Ovary (tissue), 9 donors: ENCODE results near the gene KRT83. TPM values are rescaled to one million over a fixed set of nuclear protein-coding genes. Genes with fewer than 3 reads are reported as not detected.

Source experiments
- DNase-seq, 5 donors: peaks; one replicate each; pipeline ENCODE4 v3.0.0-alpha.2; 2019 to 2020
- H3K27ac ChIP-seq, 2 donors: fragments of 200-600 bp; one replicate each; pipeline versions ENCODE4 v1.5.1 to v1.8.0; 2019 to 2022
- H3K27me3 ChIP-seq: fragments of 200-600 bp; one replicate; pipeline ENCODE4 v1.8.0; 2022
- H3K36me3 ChIP-seq: fragments of 200-600 bp; sonication (generic); one replicate; pipeline ENCODE4 v1.5.1; 2019
- H3K4me1 ChIP-seq: one replicate; pipeline ENCODE4 v1.8.1; 2013; ENCODE audit warnings: mild to moderate bottlenecking, moderate library complexity; ENCODE audit not compliant: insufficient read depth
- H3K4me3 ChIP-seq: fragments of 200-600 bp; sonication (generic); one replicate; pipeline ENCODE4 v1.5.1; 2017
- H3K9me3 ChIP-seq, 2 donors: fragments of 200-600 bp in 1 of 2; sonication (generic) in 1 of 2; one replicate each; pipeline versions ENCODE4 v1.5.1 to v1.8.1; 2013 to 2019; ENCODE audit warnings: mild to moderate bottlenecking in 1 of 2, moderate library complexity in 1 of 2
- EP300 ChIP-seq: sonication (generic); formaldehyde crosslinking; IDR thresholded peaks from one replicate; pipeline ENCODE4 v1.6.1; 2017; ENCODE audit warnings: antibody characterized with exemption
- POLR2A ChIP-seq: fragments of 450-650 bp; IDR thresholded peaks from one replicate; pipeline ENCODE4 v1.6.1; 2017; ENCODE audit warnings: antibody characterized with exemption, mild to moderate bottlenecking, moderate library complexity
- WGBS, 3 donors: extraction: QIAGEN DNeasy Blood & Tissue Kit in 1 of 3; methylation state at CpG; one replicate each; pipeline versions ENCODE4 v1.1.5 to v1.1.7; 2013 to 2017; 5-methylcytosine and 5-hydroxymethylcytosine counted together
- intact Hi-C, 4 donors: fragments of 100-400 bp; cut with DNase I; formaldehyde crosslinking; loops; one replicate each; pipeline versions ENCODE4 v1.11.0 to v1.15.1; 2022 to 2023
- polyA plus RNA-seq, 2 donors: library from polyadenylated mRNA; stranded (reverse); fragments of 200-250 nt in 1 of 2; fragments of 350-450 nt in 1 of 2; fragmentation: Illumina TruSeq in 1 of 2; extraction: RNeasy Lipid Tissue Mini Kit (QIAGEN cat#74804) in 1 of 2; gene quantifications; one replicate each; pipeline ENCODE4 v1.2.3, GENCODE V29; 2013 to 2014
- total RNA-seq, 7 donors: library from RNA; depleted of rRNA in 2 of 7; stranded (reverse); fragments of >200 nt in 2 of 7; fragmentation: NEBNext Ultra II Directional in 3 of 7; extraction: Animal tissue kit (Norgen Biotek cat#: 25700) in 3 of 7; gene quantifications; one replicate each; pipeline versions ENCODE4 v1.1.0 to v1.2.4, GENCODE V29; 2016 to 2023
- TF ChIP-seq, protein P1 (sequence below), 3 donors: fragments of 450-650 bp in 2 of 3; fragments of 200-600 bp in 1 of 3; IDR thresholded peaks; one replicate each; pipeline versions ENCODE4 v1.5.1 to v1.8.0; 2016 to 2022; ENCODE audit warnings: antibody characterized with exemption in 3 of 3, mild to moderate bottlenecking in 1 of 3
- donor health status: DM: no; HTN: no; CAD: no; lungs with moderate emphysema.
- donor health status: DM: no; HTN: no; CAD: no.
- donor health status: Bipolar disorder and iron deficiency.
- donor health status: DM: yes; HTN: yes; CAD: no.
- donor health status: DM: no; HTN: no; CAD: no.
- donor health status: DM: yes; HTN: yes; CAD: no.

KRT83 gene
- total and polyA plus RNA-seq, 9 donors: not detected

DNA sequence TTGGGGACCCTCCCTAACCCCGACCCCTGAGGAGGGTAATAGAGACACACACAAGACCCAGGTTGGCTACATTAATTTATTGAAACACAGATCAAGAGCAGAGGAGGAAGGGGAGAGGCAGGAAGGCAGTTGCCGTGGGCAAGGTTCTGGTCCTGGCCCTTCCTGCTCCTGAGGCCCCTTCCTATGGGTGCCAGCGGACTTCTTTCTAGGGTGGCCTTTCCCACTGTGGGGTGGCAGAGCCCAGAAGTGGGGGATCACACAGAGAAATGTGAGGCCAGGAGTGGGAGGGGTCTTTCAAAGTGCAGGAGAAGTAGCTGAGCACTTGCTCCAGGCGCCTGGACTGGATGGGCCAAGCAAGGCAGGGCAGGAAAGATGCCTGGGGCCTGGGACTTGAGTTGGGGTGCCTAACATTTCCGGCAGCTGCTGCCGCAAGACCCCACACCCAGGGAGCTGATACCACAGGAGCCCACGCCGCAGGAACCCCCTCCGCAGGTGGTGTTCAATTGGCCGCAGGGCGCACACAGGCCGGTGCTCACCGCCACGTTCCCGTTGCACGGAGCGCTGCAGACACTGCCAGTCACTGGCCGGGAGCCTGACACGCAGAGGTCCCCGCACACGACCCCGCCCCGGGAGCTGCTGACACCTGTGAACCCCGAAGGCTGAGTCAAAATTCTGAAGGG, 35.2 kb downstream of the KRT83 start:
- Histone ChIP-seq H3K27ac (no peak overlapping the region), H3K27me3 (no peaks in the 10 kb centered on the region), H3K4me1 (no peaks in the 10 kb centered on the region), H3K36me3 (no peaks in the 10 kb centered on the region), H3K9me3 (no peaks in the 10 kb centered on the region), H3K4me3 (no peak overlapping the region)
- WGBS, 3 donors: 87 to 90% (median 87%) methylated on average over 24 of the region's 24 CpGs
- TF ChIP-seq POLR2A (no peak), EP300 (no peak)
- TF ChIP-seq, protein P1, sequence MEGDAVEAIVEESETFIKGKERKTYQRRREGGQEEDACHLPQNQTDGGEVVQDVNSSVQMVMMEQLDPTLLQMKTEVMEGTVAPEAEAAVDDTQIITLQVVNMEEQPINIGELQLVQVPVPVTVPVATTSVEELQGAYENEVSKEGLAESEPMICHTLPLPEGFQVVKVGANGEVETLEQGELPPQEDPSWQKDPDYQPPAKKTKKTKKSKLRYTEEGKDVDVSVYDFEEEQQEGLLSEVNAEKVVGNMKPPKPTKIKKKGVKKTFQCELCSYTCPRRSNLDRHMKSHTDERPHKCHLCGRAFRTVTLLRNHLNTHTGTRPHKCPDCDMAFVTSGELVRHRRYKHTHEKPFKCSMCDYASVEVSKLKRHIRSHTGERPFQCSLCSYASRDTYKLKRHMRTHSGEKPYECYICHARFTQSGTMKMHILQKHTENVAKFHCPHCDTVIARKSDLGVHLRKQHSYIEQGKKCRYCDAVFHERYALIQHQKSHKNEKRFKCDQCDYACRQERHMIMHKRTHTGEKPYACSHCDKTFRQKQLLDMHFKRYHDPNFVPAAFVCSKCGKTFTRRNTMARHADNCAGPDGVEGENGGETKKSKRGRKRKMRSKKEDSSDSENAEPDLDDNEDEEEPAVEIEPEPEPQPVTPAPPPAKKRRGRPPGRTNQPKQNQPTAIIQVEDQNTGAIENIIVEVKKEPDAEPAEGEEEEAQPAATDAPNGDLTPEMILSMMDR (IDR thresholded peaks at IDR 0.05): no peak
- intact Hi-C loops: no loop called here
- no peak for DNase-seq

- TF ChIP-seq POLR2A (no peak), EP300 (no peak)
- TF ChIP-seq, protein P1 (IDR thresholded peaks at IDR 0.05): no peak
- H3K27ac ChIP-seq: no peak overlapping the region
- intact Hi-C loops: no loop called here
- H3K4me1 ChIP-seq: no peaks in the 10 kb centered on the region
- no peaks in the 10 kb centered on the region for H3K9me3 ChIP-seq
- no peak overlapping the region for H3K4me3 ChIP-seq
- 86 to 98% (median 92%) methylated on average over 2 of the region's 2 CpGs for WGBS, 3 donors
- no peaks in the 10 kb centered on the region for H3K27me3 ChIP-seq
- H3K36me3 ChIP-seq: no peaks in the 10 kb centered on the region
- no peak for DNase-seq
Measured at GRCh38 chr12:52285172-52285745, 35.9 kb downstream of the KRT83 start.

GRCh38 chr12:52284562-52285171, 36.5 kb downstream of the KRT83 start:
- Histone ChIP-seq H3K27ac (no peak overlapping the region), H3K4me1 (no peaks in the 10 kb centered on the region), H3K9me3 (no peaks in the 10 kb centered on the region), H3K27me3 (no peaks in the 10 kb centered on the region), H3K36me3 (no peaks in the 10 kb centered on the region), H3K4me3 (no peak overlapping the region)
- no peak for DNase-seq
- TF ChIP-seq, protein P1 (IDR thresholded peaks at IDR 0.05): no peak
- TF ChIP-seq POLR2A (no peak), EP300 (no peak)
- WGBS, 3 donors: 52 to 79% (median 64%) methylated on average over 4 of the region's 4 CpGs
- intact Hi-C loops: no loop called here

- Histone ChIP-seq H3K4me3 (no peak overlapping the region), H3K27ac (no peak overlapping the region), H3K36me3 (no peaks in the 10 kb centered on the region), H3K27me3 (no peaks in the 10 kb centered on the region), H3K9me3 (no peaks in the 10 kb centered on the region), H3K4me1 (no peaks in the 10 kb centered on the region)
- TF ChIP-seq, protein P1 (IDR thresholded peaks at IDR 0.05): no peak
- TF ChIP-seq EP300: no peak
- no peak for TF ChIP-seq POLR2A
- DNase-seq: peak in 2 of 5 donors; percentile 33 to 51
- WGBS, 3 donors: 33 to 50% (median 35%) methylated on average over 4 of the region's 4 CpGs
- intact Hi-C loops: no loop called here
Measured at GRCh38 chr12:52280796-52281560, 40.2 kb downstream of the KRT83 start.
